GM21619 (cell line): ENCODE measurements around the gene GARIN1A.
"Not testable (repeated sequence)": the region's sequence is repeated elsewhere in the genome, so short reads cannot be mapped to it uniquely, and the experiment has no call there.

Source experiments
- ATAC-seq: cut with Tn5 transposase; IDR thresholded peaks from one replicate; pipeline ENCODE4 v1.9.1; 2021; ENCODE audit not compliant: unreplicated experiment

Gene GARIN1A

DNA sequence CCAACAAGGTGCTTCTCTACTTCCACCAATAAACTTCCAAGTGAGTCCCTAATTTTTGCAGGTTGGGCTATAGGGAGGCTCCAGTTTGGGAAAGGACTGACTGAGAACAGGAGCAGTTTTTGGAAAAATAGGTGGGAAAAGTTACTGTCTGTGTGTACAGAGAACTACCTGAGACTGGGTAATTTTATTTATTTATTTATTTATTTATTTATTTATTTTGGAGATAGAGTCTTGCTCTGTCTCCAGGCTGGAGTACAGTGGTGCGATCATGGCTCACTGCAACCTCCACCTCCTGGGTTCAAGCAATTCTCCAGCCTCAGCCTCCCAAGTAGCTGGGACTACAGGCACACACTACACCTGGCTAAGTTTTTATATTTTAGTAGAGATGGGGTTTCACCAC lies 11.2 kb downstream of the GARIN1A start:
- not testable (repeated sequence) for ATAC-seq

DNA sequence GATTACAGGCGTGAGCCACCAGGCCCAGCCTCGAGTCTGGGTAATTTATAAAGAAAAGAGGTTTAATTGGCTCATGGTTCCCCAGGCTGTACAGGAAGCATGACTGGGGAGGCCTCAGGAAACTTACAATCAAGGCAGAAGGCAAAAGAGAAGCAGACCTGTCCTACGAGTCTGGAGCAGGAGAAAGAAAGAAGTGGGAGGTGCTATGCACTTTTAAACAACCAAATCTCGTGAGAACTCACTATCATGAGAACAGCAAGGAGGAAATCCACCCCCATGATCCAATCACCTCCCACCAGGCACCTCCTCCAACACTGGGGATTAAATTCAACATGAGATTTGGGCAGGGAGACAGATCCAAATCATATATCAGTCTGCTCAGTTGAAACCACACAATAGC lies 11.6 kb downstream of the GARIN1A start:
- ATAC-seq = not testable (repeated sequence)

DNA sequence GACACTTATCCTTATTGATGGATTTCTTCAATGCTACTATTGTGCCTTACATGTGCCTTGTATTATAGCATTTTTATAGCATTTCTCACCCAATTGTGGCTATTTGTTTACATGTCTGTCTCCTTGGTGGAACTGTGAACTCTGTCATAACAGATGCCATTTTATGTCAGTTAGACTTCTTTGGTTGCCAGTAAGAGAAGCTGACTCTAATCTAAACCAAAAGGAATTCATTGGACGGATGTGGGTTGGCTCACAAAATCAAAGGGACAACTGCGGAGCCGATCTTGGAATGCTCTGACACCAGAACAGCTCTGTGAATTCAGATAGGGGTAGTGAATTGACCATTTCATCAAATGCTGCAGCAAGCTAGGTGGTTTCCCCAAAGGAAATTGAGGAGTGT lies 15.0 kb downstream of the GARIN1A start:
- no peak for ATAC-seq

DNA sequence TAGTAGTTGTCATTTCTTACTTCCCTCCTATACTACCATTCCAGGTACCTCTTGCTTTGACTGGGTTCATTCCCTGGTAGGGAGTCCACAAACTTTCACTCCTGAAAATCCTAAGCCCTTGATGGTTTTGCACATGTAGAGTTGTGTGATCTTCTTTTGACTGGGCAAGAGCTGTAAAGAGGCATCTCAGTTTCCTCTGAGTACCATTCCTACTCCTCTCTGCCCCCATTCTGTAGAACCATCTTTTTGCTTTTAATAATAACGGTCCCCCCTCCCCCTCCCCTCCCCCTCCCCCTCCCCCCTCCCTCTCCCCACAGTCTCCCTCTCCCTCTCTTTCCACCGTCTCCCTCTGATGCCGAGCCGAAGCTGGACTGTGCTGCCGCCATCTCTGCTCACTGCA lies 16.4 kb downstream of the GARIN1A start:
- no peak for ATAC-seq

DNA sequence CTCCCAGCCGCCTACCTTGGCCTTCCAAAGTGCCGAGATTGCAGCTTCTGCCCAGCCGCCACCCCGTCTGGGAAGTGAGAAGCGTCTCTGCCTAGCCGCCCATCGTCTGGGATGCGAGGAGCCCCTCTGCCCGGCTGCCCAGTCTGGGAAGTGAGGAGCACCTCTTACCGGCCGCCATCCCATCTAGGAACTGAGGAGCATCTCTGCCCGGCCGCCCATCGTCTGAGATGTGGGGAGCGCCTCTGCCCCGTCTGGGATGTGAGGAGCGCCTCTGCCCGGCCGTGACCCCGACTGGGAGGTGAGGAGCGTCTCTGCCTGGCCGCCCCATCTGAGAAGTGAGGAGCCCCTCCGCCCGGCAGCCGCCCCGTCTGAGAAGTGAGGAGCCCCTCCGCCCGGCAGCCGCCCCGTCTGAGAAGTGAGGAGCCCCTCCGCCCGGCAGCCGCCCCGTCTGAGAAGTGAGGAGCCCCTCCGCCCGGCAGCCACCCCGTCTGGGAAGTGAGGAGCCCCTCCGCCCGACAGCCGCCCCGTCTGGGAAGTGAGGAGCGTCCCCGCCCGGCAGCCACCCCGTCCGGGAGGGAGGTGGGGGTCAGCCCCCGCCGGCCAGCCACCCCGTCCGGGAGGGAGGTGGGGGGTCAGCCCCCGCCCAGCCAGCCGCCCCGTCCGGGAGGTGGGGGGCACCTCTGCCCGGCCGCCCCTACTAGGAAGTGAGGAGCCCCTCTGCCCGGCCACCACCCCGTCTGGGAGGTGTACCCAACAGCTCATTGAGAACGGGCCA lies 17.3 kb downstream of the GARIN1A start:
- not testable (repeated sequence) for ATAC-seq

DNA sequence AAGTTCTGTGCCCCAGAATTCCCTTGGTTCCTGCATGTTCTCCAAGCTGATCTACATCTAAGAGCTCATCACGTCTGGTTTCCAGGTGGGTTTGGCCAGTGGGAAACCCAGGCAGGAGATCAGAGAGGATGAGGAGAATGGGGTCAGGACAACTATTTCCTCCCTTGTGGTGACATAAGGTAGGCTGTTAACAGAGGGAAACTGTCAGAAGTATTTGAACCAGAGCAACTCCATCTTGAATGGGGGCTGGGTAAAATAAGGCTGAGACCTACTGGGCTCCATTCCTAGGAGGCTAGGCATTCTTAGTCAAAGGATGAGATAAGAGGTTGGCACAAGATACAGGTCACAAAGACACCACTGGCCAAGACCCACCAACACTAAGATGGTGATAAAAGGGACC lies 19.1 kb downstream of the GARIN1A start:
- ATAC-seq = no peak

DNA sequence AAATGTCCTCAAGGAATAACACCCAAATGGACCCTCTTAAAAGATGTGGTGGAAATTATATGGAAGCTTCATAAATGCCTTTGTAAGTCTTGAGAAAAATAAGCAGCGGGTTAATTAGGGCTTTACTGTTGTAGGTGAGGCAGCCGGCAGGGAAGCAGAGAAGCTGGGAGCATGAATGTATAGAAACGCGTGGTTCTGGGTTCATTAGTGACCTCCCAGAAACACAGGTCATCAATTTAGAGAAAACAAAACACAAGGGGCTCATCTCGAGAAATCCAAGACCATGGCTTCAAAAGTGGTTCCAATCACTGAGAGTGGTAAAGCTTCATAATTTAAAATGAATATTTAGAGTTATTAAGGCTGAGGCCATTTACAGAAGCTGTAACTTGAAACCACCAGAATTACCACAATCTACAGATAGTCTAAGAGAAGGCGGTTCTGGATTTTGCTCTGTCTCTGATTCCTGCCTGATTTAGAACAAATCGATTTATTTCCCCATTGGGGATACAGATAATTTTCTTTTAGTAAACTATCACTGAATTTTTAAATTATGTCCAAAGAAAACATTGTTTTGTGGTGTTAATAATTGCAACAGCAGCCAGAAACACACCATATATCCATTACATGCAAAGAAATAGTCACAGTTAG lies 20.7 kb downstream of the GARIN1A start:
- no peak for ATAC-seq

DNA sequence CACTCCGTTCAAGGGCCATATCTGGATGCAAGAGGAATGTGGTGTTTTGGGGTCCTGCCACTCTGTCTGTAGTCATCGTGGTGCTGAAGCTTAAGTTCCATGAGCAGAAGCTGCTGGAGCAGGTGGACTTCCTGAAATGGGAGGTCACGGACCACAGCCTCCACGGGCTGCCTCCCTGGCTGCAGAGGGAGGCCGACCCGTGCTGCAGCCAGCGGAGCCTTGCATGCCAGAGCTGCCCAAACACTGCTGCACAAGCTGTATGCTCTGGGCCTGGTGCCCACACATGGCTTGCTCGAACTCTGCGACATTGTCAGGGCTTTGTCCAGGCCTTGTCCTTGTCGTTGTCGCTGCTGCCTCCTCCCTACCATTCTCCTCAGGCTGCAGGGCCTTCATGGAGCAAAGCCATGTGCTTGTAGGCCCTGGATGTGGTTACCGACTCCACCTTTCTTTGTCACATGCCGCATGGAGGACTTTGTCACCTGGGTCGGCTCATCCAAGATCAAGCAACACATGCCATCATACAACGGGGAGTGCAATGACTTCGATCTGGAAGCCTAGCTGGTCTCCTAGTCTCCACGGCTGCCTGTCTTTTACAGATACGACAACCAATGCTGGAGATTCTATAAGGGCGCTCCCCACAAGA lies 21.4 kb downstream of the GARIN1A start:
- ATAC-seq = no peak

DNA sequence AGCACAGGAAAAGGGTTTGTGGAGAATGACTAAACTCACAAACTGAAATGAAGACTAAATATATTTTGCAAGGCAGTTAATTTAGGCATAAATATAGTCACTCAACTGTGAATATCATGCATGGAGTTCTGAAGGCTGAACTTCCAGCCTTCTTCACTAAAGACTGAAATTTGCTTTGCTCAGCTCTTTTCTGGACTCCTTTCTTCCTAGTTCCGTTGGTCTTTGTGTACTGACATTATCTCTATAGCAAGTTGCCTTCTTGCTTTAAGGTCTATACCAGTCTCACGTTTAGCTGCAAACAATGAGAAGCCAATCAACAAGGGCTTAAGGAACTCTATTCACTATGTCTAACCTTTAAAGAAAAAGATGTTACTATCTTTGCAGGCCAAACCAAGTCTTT lies 22.6 kb downstream of the GARIN1A start:
- no peak for ATAC-seq

DNA sequence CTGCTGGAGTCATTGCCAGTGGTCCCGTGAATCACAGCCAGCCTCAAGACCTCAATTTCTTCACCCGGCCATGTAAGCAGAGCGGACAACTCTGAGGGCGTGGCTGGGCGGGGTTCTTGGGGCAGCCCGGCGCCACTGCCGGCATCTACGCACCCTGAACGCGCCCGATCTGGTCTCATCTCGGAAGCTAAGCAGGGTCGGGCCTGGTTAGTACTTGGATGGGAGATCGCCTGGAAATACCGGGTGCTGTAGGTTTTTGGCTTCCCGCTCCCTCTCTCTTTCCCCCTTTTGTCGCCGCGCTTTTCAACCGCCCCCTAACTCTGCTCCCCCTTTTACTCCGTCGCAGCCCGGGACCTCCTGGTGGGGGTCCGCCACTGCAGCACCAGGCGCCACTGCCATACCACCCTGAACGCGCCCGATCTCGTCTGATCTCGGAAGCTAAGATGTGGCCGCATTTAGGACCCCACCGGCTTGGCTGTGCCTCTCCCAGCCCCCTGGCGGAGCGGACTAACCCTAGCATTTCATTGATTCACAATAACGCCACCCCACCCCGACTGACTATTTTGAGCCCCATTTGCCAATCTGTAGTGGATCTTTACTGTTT lies 25.3 kb downstream of the GARIN1A start:
- no peak for ATAC-seq

DNA sequence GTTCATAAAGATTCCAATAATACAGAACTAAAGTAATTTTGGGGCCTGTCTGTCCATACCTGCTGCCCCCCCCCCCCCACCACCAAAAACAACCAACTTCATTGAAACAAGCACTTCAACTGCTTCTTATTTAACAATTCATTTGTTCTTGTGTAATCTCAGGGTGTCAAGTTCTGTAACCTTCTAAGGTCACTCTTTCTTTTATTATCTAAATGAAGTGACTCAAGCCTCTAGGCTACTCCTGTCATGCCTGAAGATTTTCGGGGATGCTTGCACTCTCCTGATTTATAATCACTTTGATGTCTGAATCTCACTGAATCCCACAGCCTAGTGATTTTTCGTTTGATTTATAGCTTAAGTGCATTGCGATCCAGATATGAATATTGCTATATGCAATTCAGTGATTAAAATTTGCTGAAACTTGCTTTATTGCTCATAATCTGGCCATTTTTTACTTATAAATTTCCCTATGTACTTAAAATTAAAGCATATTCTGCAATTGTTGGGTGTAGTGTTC lies 27.2 kb downstream of the GARIN1A start:
- ATAC-seq = no peak

DNA sequence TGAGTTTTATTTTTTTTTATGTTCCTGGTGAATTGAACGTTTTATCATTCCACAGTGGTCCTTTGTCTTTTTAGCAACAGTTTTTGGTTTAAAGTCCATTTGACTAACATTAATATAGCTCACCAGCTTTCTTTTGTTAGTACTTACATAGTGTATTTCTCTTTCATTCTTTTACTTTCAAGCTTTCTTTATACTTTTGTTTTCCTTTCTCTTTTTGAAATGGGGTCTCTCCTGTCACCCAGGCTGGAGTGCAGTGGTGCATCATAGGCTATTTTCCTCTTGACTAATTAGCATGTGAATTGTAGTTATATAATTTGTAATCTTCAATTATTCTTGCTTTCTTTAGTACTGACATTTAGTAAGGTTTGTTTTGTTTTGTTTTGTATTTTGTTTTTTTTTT lies 27.8 kb downstream of the GARIN1A start:
- ATAC-seq = no peak

DNA sequence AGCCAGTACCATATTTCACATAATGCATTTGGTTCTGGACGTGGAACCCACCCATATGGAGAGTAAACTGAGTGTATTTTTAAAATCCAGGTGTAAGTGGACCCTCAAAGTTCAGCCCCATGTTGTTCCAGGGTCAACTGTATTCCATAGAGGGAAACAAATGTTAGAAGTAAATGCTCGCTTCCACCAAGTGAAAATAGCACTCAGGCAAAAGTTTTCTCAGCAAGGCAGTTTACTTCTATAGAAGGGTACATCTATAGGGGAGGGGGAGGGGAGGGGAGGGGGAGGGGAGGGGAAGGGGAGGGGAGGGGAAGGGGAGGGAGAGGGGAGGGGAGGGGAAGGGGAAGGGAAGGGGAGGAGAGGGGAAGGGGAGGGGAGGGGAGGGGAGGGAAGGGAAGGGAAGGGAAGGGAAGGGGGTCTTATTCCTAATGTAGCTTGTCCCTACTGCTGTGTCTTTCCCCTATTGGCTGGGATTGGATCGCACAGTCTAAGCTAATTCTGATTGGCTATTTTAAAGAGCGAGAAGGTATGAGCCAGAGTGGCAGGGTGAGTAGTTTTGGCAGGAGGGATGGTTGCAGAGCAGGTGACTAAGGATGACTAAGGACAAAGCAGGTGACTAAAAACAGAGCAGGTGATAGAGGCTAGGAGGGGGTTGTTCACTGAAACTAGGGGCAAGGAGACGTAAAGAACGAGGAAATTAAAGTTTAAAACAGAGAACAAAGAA lies 29.1 kb downstream of the GARIN1A start:
- ATAC-seq = no peak

DNA sequence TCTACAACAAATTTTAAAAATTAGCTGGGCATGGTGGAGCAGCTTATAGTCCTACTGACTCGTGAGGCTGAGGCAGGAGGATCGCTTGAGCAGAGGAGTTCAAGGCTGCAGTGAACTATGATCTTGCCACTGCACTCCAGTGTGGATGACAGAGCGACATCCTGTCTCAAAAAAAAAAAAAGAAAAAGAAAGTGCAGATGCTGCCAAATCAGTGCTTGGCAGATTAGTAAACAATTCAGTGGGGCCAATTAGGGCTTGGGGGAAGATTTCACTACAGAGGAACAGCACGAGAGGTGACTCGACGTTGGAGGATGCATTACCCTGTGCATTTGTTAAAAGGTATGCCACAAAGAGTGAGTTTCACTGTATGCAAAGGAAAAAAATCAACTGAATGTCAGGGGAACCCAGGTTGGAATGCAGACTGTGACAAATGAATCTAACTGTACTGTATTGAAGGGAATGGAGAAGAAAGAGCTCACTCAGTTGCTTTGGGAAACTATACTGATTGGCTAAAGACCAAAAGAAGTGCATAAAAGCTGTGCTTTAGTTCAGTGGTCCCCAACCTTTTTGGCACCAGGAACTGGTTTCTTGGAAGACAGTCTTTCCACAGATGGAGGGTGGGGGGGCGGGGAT lies 31.6 kb downstream of the GARIN1A start:
- ATAC-seq = no peak

DNA sequence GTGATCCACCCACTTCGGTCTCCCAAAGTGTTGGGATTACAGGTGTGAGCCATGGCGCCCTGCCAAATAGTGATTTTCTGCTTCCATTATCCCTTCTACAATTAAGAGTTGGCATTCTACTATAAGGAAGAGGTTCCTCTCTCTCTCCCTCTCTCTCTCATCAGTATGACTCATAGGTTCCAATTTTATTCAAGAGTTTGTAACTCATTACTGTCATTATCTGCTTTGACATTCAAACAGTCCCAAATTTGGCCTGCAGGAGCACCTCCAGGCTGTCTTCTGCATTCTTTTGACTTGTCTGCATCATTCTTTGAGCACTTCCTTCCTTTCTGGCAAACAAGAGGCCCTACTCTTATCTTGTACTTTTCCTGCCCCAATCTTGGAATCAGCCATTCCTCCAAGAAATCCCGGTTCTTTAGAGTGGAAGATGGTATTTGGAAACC lies 33.8 kb downstream of the GARIN1A start:
- no peak for ATAC-seq

DNA sequence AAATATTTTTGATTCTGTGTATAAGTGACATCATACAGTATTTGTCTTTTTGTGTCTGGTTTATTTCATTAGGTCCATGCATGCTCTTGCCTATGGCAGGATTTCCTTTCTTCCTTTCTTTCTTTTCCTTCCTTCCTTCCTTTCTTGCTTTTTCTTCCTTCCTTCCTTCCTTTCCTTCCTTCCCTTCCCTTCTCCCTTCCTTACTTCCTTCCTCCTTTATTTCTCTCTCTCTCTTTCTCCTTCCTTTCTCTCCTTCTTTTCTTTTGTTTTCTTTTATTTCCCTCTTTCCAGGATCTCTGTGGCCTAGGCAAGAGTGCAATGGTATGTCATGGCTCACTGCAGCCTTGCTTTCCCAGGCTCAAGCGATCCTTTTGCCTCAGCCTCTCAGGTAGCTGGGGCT lies 35.7 kb downstream of the GARIN1A start:
- ATAC-seq = no peak

DNA sequence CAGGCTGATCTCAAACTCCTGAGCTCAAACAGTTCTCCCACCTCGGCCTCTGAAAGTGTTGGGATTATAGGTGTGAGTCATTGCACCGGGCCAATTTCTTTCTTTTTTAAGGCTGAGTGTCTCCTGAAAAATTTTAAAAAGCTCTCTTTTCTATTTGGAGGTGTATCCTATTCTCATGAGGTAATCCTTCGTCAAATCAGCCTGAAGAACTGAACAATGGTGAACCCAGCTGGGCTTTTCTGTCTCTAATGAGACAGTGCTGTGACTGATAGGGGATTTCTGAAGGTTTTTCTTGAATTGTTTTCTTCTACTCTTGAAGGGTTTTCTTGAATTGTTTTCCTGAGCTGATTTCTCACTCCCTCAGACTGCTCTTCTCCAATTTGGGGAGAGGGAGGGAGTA lies 36.1 kb downstream of the GARIN1A start:
- ATAC-seq = no peak

DNA sequence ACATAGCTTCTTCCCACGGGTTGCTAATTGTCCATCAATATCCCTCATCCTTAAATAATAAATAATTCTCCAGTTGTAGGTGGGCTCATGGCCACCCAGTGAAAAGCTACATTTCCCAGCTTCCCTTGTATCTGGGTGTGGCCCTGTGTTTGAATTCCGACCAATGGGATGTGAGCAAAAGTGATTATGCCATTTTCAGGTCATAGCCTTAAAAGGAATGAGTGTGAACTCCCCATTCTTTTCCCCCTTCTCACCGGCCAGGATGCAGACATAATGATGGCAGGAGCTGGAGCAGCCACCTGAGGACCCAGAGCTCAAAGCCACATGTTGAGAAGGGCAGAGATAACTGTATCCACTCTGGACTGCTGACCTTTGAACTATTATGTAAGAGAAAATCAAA lies 36.7 kb downstream of the GARIN1A start:
- no peak for ATAC-seq

DNA sequence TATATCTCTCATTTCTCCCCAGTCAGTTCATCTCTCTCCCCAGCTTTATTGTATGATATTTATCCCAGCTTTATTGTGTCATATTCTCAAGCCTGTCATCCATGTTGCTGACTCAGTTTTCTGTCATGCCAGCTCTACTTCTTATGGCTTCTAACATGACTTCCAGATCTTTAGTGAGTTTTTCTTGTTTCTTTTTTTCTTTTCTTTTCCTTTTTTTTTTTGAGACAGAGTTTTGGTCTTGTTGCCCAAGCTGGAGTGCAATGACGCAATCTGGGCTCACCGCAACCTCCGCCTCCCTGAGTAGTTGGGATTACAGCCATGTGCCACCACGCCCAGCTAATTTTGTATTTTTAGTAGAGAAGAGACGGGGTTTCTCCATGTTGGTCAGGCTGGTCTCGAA lies 38.4 kb downstream of the GARIN1A start:
- ATAC-seq = no peak

DNA sequence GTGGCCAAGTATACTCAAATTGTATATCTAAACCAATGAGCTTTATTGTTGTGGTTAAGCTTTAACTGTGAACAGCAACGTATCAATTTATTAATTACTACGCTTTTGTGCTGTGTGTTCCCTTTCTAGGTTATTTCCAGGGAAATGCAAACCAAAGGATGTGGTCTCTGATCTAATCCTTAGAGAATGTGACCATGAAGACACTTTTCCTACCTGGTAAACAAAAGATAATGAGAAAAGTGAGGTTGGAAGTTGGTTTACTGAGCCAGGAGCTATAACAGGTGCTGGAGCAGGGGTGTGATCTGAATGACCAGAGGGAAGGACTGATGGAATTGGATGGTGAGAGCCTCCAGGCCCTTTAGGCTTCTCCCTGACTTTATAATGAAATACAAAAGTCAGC lies 41.7 kb downstream of the GARIN1A start:
- no peak for ATAC-seq
